HCT116 (cell line): ENCODE measurements around the gene PAIP1. TPM values are rescaled to one million over a fixed set of nuclear protein-coding genes. Genes with fewer than 3 reads are reported as not detected.
"Not testable (repeated sequence)": the region's sequence is repeated elsewhere in the genome, so short reads cannot be mapped to it uniquely, and the experiment has no call there.

ENCODE experiments used
- ATAC-seq: fragments of 200-7000 bp; cut with Tn5 transposase; 2 replicates; pipeline ENCODE4 v1.9.1; 2020; ENCODE audit warnings: mild to moderate bottlenecking, moderate library complexity
- BruUV-seq: library from RNA; stranded (reverse); fragments of 400-500 nt; replicated peaks from 2 replicates; lab custom pipeline; 2021; lab: Mats Ljungman, UMichigan
- CTCF ChIA-PET: fragments of 300-600 bp; sonication (Branson Sonifier 250); formaldehyde crosslinking; loops from one replicate; lab custom pipeline; 2021; ENCODE audit warnings: antibody characterized with exemption; lab: Charles Lee
- POLR2A ChIA-PET: fragments of 300-600, 350-600 bp; sonication (Branson Sonifier 250); formaldehyde crosslinking; loops from one replicate; lab custom pipeline; 2021; ENCODE audit warnings: antibody characterized with exemption; lab: Charles Lee
- RAD21 ChIA-PET, 2 experiments: fragments of 300-600 bp; sonication (Branson Sonifier 250); formaldehyde crosslinking; loops; one replicate each; lab custom pipeline; 2023; ENCODE audit warnings: low total read pairs in 2 of 2; ENCODE audit not compliant: uncharacterized antibody in 2 of 2, unreplicated experiment in 2 of 2, low non-redundant PET in 1 of 2; lab: Charles Lee
- DNase-seq: peaks from one replicate; pipeline ENCODE4 v3.0.0-alpha.2; 2010; ENCODE audit warnings: low read depth, low spot score
- H2AFZ ChIP-seq: fragments of 200-600 bp; shearing (Covaris generic), sonication (generic); 2 replicates; pipeline ENCODE4 v1.6.1; 2017; ENCODE audit warnings: low read depth, mixed run types, mixed read lengths, antibody characterized with exemption, low read length; ENCODE audit not compliant: poor library complexity, severe bottlenecking
- H3K27ac ChIP-seq: 2 replicates; pipeline ENCODE4 v1.5.1; 2012; ENCODE audit warnings: low read depth, low read length
- H3K27me3 ChIP-seq: fragments of 200-600 bp; sonication (generic); 2 replicates; pipeline ENCODE4 v1.6.1; 2016; ENCODE audit warnings: mixed run types, low read length, mixed read lengths; ENCODE audit not compliant: insufficient read depth
- H3K36me3 ChIP-seq, 2 experiments: fragments of 200-500 bp in 1 of 2; fragments of 200-600 bp in 1 of 2; sonication (Bioruptor generic) in 1 of 2; sonication (generic) in 1 of 2; 2 replicates each; pipeline versions ENCODE4 v1.5.1 to v1.6.1; 2014 to 2016; ENCODE audit warnings: low read length in 2 of 2, inconsistent platforms in 1 of 2, mixed read lengths in 1 of 2, mixed run types in 1 of 2; ENCODE audit not compliant: insufficient read depth in 2 of 2, control insufficient read depth in 1 of 2
- H3K4me1 ChIP-seq, 2 experiments: fragments of 200-600 bp in 1 of 2; sonication (generic) in 1 of 2; 2 replicates each; pipeline versions ENCODE4 v1.5.1 to v1.6.1; 2012 to 2017; ENCODE audit warnings: low read length in 2 of 2, inconsistent platforms in 1 of 2, mild to moderate bottlenecking in 1 of 2, mixed read lengths in 1 of 2, mixed run types in 1 of 2, moderate library complexity in 1 of 2; ENCODE audit not compliant: insufficient read depth in 2 of 2, control insufficient read depth in 1 of 2
- H3K4me2 ChIP-seq: fragments of 200-600 bp; sonication (generic); 2 replicates; pipeline ENCODE4 v1.6.1; 2017; ENCODE audit warnings: mixed run types, low read length, mixed read lengths
- H3K4me3 ChIP-seq, 2 experiments: fragments of 200-600 bp in 1 of 2; sonication (generic) in 1 of 2; replicated peaks in 1 of 2; 2 replicates each; pipeline ENCODE4 v1.5.1; 2011 to 2016; ENCODE audit warnings: low read length in 2 of 2, control low read depth in 1 of 2, low read depth in 1 of 2, mild to moderate bottlenecking in 1 of 2, mixed read lengths in 1 of 2, mixed run types in 1 of 2
- H3K79me2 ChIP-seq: fragments of 200-600 bp; sonication (generic); 2 replicates; pipeline ENCODE4 v1.6.1; 2017; ENCODE audit warnings: mild to moderate bottlenecking, mixed run types, low read length, moderate library complexity, mixed read lengths; ENCODE audit not compliant: insufficient read depth
- H3K9ac ChIP-seq: fragments of 200-600 bp; sonication (generic); 2 replicates; pipeline ENCODE4 v1.6.1; 2016; ENCODE audit warnings: low read length, mixed read lengths
- H3K9me2 ChIP-seq: fragments of 200-600 bp; sonication (generic), shearing (Covaris generic); 2 replicates; pipeline ENCODE4 v1.6.1; 2017; ENCODE audit warnings: mixed run types, mild to moderate bottlenecking, moderate library complexity; ENCODE audit not compliant: insufficient read depth
- H3K9me3 ChIP-seq, 2 experiments: fragments of 200-500 bp in 1 of 2; fragments of 200-600 bp in 1 of 2; sonication (Bioruptor generic) in 1 of 2; sonication (generic) in 1 of 2; 2 replicates each; pipeline ENCODE4 v1.6.1; 2014 to 2017; ENCODE audit warnings: low read length in 2 of 2, mixed read lengths in 2 of 2, inconsistent platforms in 1 of 2, low read depth in 1 of 2, mild to moderate bottlenecking in 1 of 2, mixed run types in 1 of 2, moderate library complexity in 1 of 2; ENCODE audit not compliant: control insufficient read depth in 1 of 2, insufficient read depth in 1 of 2
- H4K20me1 ChIP-seq: fragments of 200-600 bp; sonication (generic), shearing (Covaris generic); 2 replicates; pipeline ENCODE4 v1.6.1; 2017; ENCODE audit warnings: mixed run types, mild to moderate bottlenecking, moderate library complexity; ENCODE audit not compliant: insufficient read depth
- CBX3 ChIP-seq: IDR thresholded peaks from 2 replicates; pipeline ENCODE4 v1.6.1; 2012; ENCODE audit warnings: low read depth
- ELF1 ChIP-seq: IDR thresholded peaks from 2 replicates; pipeline ENCODE4 v1.6.1; 2012; ENCODE audit warnings: low read depth, borderline replicate concordance
- EZH2 ChIP-seq: fragments of 200-600 bp; sonication (generic); IDR thresholded peaks from 2 replicates; pipeline ENCODE4 v1.6.1; 2017; ENCODE audit warnings: antibody characterized with exemption, mixed run types
- EZH2phosphoT487 ChIP-seq: fragments of 200-600 bp; IDR thresholded peaks from 2 replicates; pipeline ENCODE4 v1.6.1; 2018; ENCODE audit warnings: antibody characterized with exemption, borderline replicate concordance
- FOSL1 ChIP-seq: IDR thresholded peaks from 2 replicates; pipeline ENCODE4 v1.6.1; 2012; ENCODE audit warnings: low read depth
- JUND ChIP-seq: IDR thresholded peaks from 2 replicates; pipeline ENCODE4 v1.6.1; 2012
- POLR2A ChIP-seq: IDR thresholded peaks from 2 replicates; pipeline ENCODE4 v1.7.0; 2011; ENCODE audit warnings: borderline replicate concordance; ENCODE audit not compliant: insufficient read depth, insufficient read length; ENCODE audit errors: extremely low read depth
- POLR2AphosphoS5 ChIP-seq: IDR thresholded peaks from 2 replicates; pipeline ENCODE4 v1.6.1; 2011; ENCODE audit warnings: mild to moderate bottlenecking, low read depth, low read length, moderate library complexity
- RAD21 ChIP-seq: IDR thresholded peaks from 2 replicates; pipeline ENCODE4 v1.6.1; 2012; ENCODE audit warnings: low read depth, mild to moderate bottlenecking
- SP1 ChIP-seq: IDR thresholded peaks from 2 replicates; pipeline ENCODE4 v1.6.1; 2012; ENCODE audit warnings: low read depth
- SRF ChIP-seq: IDR thresholded peaks from 2 replicates; pipeline ENCODE4 v1.6.1; 2012; ENCODE audit warnings: low read depth
- YY1 ChIP-seq: IDR thresholded peaks from 2 replicates; pipeline ENCODE4 v1.6.1; 2011; ENCODE audit warnings: low read length, low read depth, moderate library complexity, mild to moderate bottlenecking; ENCODE audit not compliant: insufficient replicate concordance; ENCODE audit errors: extremely low read depth
- ZFX ChIP-seq: fragments of 450-650 bp; IDR thresholded peaks from 2 replicates; pipeline ENCODE4 v1.6.1; 2017
- ZNF274 ChIP-seq: fragments of 200-500 bp; sonication (Bioruptor generic); IDR thresholded peaks from 2 replicates; pipeline ENCODE4 v1.6.1; 2014; ENCODE audit warnings: mild to moderate bottlenecking, low read depth, low read length, inconsistent platforms
- intact Hi-C: fragments of 100-400 bp; cut with micrococcal nuclease; formaldehyde crosslinking; loops from 2 replicates; pipeline ENCODE4 v1.10.0; 2022
- total RNA-seq: library from RNA; stranded (reverse); gene quantifications from one replicate; pipeline ENCODE4 v1.2.1, GENCODE V29; 2021; ENCODE audit not compliant: unreplicated experiment
- TF ChIP-seq, protein P1 (sequence below): IDR thresholded peaks from 2 replicates; pipeline ENCODE4 v1.6.1; 2011; ENCODE audit warnings: mild to moderate bottlenecking, low read length, moderate library complexity; ENCODE audit not compliant: insufficient replicate concordance; ENCODE audit errors: extremely low read depth
- TF ChIP-seq, protein P2 (sequence below), 3 experiments: fragments of 200-600 bp in 1 of 3; sonication (generic) in 1 of 3; IDR thresholded peaks in 2 of 3; conservative IDR thresholded peaks in 1 of 3; 2 replicates each; pipeline ENCODE4 v1.5.1; 2012 to 2017; ENCODE audit warnings: low read depth in 2 of 3, low read length in 2 of 3, antibody characterized with exemption in 1 of 3, borderline replicate concordance in 1 of 3, control low read depth in 1 of 3, mild to moderate bottlenecking in 1 of 3, mixed read lengths in 1 of 3, mixed run types in 1 of 3, moderate library complexity in 1 of 3; ENCODE audit not compliant: insufficient read depth in 1 of 3

Gene PAIP1
- total RNA-seq, 1 experiment from 2014 or later = 83.8 TPM

DNA sequence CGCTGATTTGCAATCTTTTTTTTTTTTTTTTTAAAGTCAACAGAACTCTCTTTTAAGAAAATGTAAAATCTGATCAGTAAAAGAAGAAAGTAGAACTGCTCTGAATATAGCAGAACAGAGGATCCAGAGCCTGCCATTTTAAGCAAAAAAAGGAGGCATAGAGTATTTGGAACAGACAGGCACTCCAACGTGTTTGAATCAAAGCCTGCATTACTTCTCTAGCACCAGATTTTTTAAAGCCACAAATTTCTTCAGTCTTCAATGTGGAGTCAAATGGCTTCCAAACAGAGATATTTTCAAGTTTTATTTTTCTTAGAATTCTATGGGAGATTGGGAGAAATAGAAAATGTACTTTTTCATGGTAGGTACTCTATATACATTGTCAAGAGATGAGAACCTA lies 5.1 kb downstream of the PAIP1 start:
- no peak overlapping the region for H2AFZ ChIP-seq
- H3K9me3 ChIP-seq = no peaks in the 10 kb centered on the region
- no peak overlapping the region for H3K27ac ChIP-seq
- H3K27me3 ChIP-seq = no peaks in the 10 kb centered on the region
- no peak overlapping the region for H3K4me2 ChIP-seq
- POLR2A ChIA-PET = no interaction called here
- H4K20me1 ChIP-seq = no peaks in the 10 kb centered on the region
- CTCF ChIA-PET = no interaction called here
- ATAC-seq (no peak), DNase-seq (no peak)
- TF ChIP-seq SP1 (no peak), POLR2A (no peak), ELF1 (no peak), EZH2 (no peak), EZH2phosphoT487 (no peak), CBX3 (no peak), SRF (no peak), JUND (no peak), RAD21 (no peak), POLR2AphosphoS5 (no peak), ZFX (no peak), YY1 (no peak), FOSL1 (no peak), ZNF274 (no peak)
- TF ChIP-seq, protein P1, sequence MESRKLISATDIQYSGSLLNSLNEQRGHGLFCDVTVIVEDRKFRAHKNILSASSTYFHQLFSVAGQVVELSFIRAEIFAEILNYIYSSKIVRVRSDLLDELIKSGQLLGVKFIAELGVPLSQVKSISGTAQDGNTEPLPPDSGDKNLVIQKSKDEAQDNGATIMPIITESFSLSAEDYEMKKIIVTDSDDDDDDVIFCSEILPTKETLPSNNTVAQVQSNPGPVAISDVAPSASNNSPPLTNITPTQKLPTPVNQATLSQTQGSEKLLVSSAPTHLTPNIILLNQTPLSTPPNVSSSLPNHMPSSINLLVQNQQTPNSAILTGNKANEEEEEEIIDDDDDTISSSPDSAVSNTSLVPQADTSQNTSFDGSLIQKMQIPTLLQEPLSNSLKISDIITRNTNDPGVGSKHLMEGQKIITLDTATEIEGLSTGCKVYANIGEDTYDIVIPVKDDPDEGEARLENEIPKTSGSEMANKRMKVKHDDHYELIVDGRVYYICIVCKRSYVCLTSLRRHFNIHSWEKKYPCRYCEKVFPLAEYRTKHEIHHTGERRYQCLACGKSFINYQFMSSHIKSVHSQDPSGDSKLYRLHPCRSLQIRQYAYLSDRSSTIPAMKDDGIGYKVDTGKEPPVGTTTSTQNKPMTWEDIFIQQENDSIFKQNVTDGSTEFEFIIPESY = no peak
- TF ChIP-seq, protein P2, sequence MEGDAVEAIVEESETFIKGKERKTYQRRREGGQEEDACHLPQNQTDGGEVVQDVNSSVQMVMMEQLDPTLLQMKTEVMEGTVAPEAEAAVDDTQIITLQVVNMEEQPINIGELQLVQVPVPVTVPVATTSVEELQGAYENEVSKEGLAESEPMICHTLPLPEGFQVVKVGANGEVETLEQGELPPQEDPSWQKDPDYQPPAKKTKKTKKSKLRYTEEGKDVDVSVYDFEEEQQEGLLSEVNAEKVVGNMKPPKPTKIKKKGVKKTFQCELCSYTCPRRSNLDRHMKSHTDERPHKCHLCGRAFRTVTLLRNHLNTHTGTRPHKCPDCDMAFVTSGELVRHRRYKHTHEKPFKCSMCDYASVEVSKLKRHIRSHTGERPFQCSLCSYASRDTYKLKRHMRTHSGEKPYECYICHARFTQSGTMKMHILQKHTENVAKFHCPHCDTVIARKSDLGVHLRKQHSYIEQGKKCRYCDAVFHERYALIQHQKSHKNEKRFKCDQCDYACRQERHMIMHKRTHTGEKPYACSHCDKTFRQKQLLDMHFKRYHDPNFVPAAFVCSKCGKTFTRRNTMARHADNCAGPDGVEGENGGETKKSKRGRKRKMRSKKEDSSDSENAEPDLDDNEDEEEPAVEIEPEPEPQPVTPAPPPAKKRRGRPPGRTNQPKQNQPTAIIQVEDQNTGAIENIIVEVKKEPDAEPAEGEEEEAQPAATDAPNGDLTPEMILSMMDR (IDR thresholded peaks at IDR 0.05 in 2 of 3, conservative IDR thresholded peaks at IDR 0.05 in 1 of 3; ENCODE audit: borderline replicate concordance in 1 of 3, insufficient read depth in 1 of 3, low read depth in 2 of 3, low read length in 2 of 3) = no peak
- BruUV-seq = no TSS peak
- RAD21 ChIA-PET = no interaction called here
- intact Hi-C loops = no loop called here
- no peak overlapping the region for H3K4me3 ChIP-seq
- peaks cover 94% of the 10 kb centered on the region for H3K79me2 ChIP-seq
- H3K9me2 ChIP-seq = no peaks in the 10 kb centered on the region
- no peak overlapping the region for H3K9ac ChIP-seq
- peaks cover 7 to 8% of the 10 kb centered on the region in 2 experiments for H3K4me1 ChIP-seq
- peaks cover 20 to 47% of the 10 kb centered on the region in 2 experiments; a peak in 3 of 4 replicates for H3K36me3 ChIP-seq

DNA sequence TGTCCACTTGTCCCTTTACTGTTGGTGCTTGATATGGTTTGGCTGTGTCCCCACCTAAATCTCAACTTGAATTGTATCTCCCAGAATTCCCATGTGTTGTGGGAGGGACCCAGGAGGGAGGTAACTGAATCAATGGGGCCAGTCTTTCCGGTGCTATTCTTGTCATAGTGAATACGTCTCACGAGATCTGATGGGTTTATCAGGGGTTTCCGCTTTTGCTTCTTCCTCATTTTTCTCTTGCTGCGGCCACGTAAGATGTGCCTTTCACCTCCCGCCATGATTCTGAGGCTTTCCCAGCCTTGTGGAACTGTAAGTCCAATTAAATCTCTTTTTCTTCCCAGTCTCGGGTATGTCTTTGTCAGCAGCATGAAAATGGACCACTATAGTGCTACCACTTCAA lies 7.6 kb downstream of the PAIP1 start:
- Histone ChIP-seq H3K79me2 (peaks cover 94% of the 10 kb centered on the region), H3K36me3 (peaks cover 33 to 63% of the 10 kb centered on the region in 2 experiments; a peak in 3 of 4 replicates)
- H4K20me1 ChIP-seq, H3K4me2 ChIP-seq, H3K9me2 ChIP-seq, H3K9ac ChIP-seq, POLR2A ChIA-PET, ATAC-seq, H3K27me3 ChIP-seq, H3K27ac ChIP-seq, H3K9me3 ChIP-seq, H3K4me3 ChIP-seq, RAD21 ChIA-PET, BruUV-seq, H2AFZ ChIP-seq, H3K4me1 ChIP-seq, intact Hi-C loops, CTCF ChIA-PET, DNase-seq: not testable (repeated sequence)
